Chondrocyte (in vitro differentiated cells): ENCODE measurements around the gene TUBA4A. TPM values are rescaled to one million over a fixed set of nuclear protein-coding genes. Genes with fewer than 3 reads are reported as not detected.
"Not testable (repeated sequence)": the region's sequence is repeated elsewhere in the genome, so short reads cannot be mapped to it uniquely, and the experiment has no call there.

Experiments
- DNase-seq: peaks from one replicate; pipeline ENCODE4 v3.0.0; 2021; ENCODE audit warnings: mixed read lengths, low spot score
- H3K27ac Mint-ChIP-seq: one replicate; pipeline ENCODE4 v1.8.0; 2021; ENCODE audit warnings: mild to moderate bottlenecking, moderate library complexity, mixed read lengths; ENCODE audit not compliant: unreplicated experiment
- H3K27me3 Mint-ChIP-seq: 2 replicates; pipeline ENCODE4 v1.8.0; 2021; ENCODE audit warnings: low read depth, mixed read lengths
- H3K36me3 Mint-ChIP-seq: 2 replicates; pipeline ENCODE4 v1.8.0; 2021; ENCODE audit warnings: low read depth, mixed read lengths
- H3K4me1 Mint-ChIP-seq: 2 replicates; pipeline ENCODE4 v1.8.0; 2021; ENCODE audit warnings: low read depth, mild to moderate bottlenecking, mixed read lengths
- H3K4me3 Mint-ChIP-seq: one replicate; pipeline ENCODE4 v1.8.0; 2021; ENCODE audit warnings: mild to moderate bottlenecking, moderate library complexity, mixed read lengths; ENCODE audit not compliant: unreplicated experiment
- H3K9me3 Mint-ChIP-seq: 2 replicates; pipeline ENCODE4 v1.8.0; 2021; ENCODE audit warnings: low read depth, mixed read lengths
- total RNA-seq: library from RNA; stranded (reverse); gene quantifications from 3 replicates; pipeline ENCODE4 v1.2.1, GENCODE V29; 2021
- TF ChIP-seq, protein P1 (sequence below): fragments of 200-600 bp; sonication (generic); IDR thresholded peaks from 2 replicates; pipeline ENCODE4 v1.5.0; 2021; ENCODE audit warnings: antibody characterized with exemption, mild to moderate bottlenecking, moderate library complexity

Gene TUBA4A
- total RNA-seq, 1 donor from 2014 or later, result 9.4 TPM

DNA sequence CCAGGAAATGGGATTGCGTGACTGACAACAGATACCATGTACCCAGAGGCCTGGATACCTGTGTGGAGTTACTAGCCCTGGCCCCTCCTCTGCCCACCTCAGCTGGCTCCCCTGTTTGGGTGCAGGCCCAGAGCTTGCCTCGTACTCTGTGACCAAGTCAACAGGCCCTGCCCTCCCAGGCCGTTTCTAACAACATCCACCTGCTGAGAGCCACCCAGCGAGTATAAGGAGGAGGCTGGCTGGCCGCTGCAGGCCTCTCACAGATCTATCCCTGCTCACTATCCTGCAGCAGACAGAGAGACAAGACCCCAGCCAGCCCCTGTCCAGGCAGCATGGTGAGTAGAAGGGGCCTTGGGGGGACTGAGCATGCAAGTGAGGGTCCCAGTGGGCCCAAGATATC is 12.5 kb upstream of the TUBA4A start:
- Mint-ChIP-seq H3K4me3 (no peak overlapping the region), H3K4me1 (peaks cover 4% of the 10 kb centered on the region)

DNA sequence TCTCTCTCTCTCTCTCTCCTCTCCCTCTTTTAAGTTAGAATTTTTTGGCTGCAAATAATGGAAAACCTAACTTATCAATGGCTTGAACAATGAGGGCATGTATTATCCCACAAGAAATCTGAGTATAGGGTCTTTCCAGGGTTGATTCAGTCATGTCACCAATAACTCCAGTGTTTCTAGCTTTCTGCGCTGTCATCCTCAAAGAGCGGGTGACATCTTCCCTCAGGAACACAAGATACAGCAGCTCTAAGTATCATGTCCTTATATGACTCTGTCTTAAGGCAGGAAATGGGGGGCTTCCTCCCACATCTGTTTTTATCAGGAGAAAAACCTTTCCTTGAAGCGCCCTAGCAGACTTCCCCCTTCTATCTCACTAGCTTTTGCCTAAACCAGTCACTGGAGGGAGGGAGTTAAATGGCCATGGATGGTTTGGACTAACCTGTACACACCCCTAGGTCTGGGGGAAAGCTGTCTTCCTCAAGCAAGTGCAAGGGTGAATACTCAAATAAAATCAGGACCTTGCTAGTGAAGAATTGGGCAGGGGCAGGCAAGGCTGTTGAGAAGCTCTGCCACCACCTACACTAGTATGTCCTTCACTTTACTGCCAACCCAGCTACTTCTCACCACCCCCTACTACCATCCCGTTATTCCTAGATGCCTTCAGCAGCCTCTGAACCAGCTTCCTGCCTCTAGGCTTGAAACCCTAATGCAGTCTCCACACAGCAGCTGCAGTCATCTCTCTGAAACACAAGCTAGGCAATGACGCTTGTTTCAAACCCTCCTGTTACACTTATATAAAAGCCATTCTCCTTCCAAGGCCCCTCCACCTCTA is 7.5 kb upstream of the TUBA4A start:
- no peak overlapping the region for H3K27ac Mint-ChIP-seq
- H3K4me1 Mint-ChIP-seq, result no peaks in the 10 kb centered on the region
- no peaks in the 10 kb centered on the region for H3K9me3 Mint-ChIP-seq
- no peak overlapping the region for H3K4me3 Mint-ChIP-seq
- H3K36me3 Mint-ChIP-seq, result peaks cover 2% of the 10 kb centered on the region
- H3K27me3 Mint-ChIP-seq, result peaks cover 18% of the 10 kb centered on the region
- TF ChIP-seq, protein P1, sequence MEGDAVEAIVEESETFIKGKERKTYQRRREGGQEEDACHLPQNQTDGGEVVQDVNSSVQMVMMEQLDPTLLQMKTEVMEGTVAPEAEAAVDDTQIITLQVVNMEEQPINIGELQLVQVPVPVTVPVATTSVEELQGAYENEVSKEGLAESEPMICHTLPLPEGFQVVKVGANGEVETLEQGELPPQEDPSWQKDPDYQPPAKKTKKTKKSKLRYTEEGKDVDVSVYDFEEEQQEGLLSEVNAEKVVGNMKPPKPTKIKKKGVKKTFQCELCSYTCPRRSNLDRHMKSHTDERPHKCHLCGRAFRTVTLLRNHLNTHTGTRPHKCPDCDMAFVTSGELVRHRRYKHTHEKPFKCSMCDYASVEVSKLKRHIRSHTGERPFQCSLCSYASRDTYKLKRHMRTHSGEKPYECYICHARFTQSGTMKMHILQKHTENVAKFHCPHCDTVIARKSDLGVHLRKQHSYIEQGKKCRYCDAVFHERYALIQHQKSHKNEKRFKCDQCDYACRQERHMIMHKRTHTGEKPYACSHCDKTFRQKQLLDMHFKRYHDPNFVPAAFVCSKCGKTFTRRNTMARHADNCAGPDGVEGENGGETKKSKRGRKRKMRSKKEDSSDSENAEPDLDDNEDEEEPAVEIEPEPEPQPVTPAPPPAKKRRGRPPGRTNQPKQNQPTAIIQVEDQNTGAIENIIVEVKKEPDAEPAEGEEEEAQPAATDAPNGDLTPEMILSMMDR, result no peak
- no peak for DNase-seq

More for the DNA sequence above, 12.5 kb upstream of the TUBA4A start:
- Mint-ChIP-seq H3K36me3 (peaks cover 2% of the 10 kb centered on the region), H3K27ac (no peak overlapping the region), H3K9me3 (no peaks in the 10 kb centered on the region), H3K27me3 (peaks cover 2% of the 10 kb centered on the region)
- TF ChIP-seq, protein P1, result no peak
- DNase-seq, result no peak

DNA sequence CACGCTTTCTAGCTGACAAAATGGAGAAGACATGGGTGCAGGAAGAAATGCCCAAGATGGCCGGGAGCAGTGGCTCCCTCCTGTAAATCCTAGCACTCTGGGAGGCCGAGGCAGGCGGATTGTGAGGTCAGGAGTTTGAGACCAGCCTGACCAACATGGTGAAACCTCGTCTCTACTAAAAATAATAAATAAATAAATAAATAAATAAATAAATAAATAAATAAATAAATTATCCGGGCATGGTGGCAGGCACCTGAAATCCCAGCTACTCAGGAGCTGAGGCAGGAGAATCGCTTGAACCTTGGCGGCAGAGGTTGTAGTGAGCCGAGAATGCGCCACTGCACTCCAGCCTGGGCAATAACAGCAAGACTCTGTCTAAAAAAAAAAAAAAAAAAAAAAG is 5.2 kb upstream of the TUBA4A start:
- peaks cover 25% of the 10 kb centered on the region for H3K27me3 Mint-ChIP-seq
- H3K9me3 Mint-ChIP-seq, H3K27ac Mint-ChIP-seq, H3K4me3 Mint-ChIP-seq, DNase-seq, H3K36me3 Mint-ChIP-seq, H3K4me1 Mint-ChIP-seq: not testable (repeated sequence)

DNA sequence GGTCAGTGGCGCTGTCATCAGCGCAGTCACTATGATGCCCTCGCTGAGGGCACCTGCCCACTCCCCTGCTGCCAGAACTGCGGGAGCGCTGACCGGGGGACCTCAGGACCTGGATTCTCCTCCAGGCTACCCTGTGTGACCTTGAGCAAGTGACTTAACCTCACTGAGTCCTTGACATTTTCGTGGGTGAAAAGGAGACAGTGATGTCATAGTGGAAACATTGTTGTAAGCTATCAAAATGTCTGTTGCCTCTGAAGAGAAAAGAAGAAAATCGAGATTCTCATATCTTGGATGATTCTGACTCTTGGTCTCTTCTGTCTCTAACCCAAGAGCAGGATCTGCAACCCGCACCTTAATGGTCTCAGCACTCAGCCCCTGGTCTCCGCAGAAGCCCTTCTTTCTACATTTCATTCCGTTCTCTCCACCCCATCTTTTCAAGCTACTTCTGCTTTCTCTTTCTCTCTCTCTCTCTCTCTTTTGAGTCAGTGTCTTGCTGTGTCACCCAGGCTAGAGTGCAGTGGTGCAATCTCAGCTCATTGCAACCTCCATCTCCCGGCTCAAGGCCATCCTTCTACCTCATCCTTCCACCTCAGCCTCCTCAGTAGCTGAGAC is 978 bp upstream of the TUBA4A start:
- Mint-ChIP-seq H3K4me1 (peaks cover 45% of the 10 kb centered on the region), H3K36me3 (no peaks in the 10 kb centered on the region), H3K9me3 (no peaks in the 10 kb centered on the region), H3K4me3 (peak overlapping the region; percentile 72), H3K27ac (no peak overlapping the region), H3K27me3 (peaks cover 12% of the 10 kb centered on the region)
- no peak for DNase-seq
- TF ChIP-seq, protein P1, result no peak

DNA sequence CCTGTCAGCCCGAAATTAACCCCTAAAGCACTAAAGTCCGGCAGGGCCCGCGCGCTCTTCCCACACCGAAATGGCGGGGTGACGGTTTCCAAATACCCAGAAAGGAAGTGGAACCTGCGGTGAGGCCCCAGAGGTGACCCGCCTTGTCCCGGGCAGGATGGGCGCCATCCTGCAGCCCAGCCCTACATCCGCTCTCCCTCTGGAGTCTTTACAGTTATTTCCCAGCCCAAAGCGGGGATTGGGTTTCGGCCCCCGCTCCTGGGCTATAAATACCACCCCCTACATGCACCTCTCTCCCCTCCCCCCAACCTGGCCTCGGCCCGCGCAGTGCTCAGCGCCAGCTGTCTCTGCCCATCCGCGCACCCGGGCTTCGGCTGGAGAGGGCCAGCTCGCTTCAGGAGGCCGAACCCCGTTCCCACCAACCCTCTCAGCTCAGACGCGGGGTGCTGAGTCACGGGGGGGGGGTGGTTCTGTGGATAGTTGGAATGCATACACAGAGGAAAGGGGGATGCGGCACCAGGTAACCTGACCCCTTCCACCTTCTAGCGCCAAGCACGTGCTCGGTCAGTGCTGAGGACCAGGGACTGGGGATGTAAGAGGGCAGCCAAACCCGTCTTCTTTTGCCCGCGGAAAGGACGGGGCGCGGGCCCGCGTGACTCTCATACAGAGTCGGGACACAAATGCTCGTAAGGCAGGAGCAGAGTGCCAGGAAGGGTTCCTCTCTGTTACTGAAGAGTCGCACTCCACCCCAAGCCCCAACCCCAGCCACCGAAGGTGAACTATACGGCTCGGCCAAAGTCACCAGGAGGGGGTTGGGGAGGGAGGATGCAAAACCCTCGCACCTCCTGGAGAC is 592 bp downstream of the TUBA4A start, which contains the start of gene TUBA4B:
TUBA4B (plus strand) TSS at position 344 of the 853 bp plus-strand sequence; CDS start at position 509, 165 bp downstream.
- H3K27ac Mint-ChIP-seq, result peak within 1 kb of the TSS; percentile 86
- no peak for DNase-seq
- peaks cover 60% of the 10 kb centered on the region for H3K4me1 Mint-ChIP-seq
- TF ChIP-seq, protein P1, result no peak
- peaks cover 9% of the 10 kb centered on the region for H3K27me3 Mint-ChIP-seq
- no peaks in the 10 kb centered on the region for H3K9me3 Mint-ChIP-seq
- H3K36me3 Mint-ChIP-seq, result no peaks in the 10 kb centered on the region
- peak within 1 kb of the TSS; percentile 72 for H3K4me3 Mint-ChIP-seq
